Measurements from ENCODE around the gene PLEKHA7.
"Not testable (repeated sequence)": the region's sequence is repeated elsewhere in the genome, so short reads cannot be mapped to it uniquely, and the experiment has no call there.

PLEKHA7 gene

DNA sequence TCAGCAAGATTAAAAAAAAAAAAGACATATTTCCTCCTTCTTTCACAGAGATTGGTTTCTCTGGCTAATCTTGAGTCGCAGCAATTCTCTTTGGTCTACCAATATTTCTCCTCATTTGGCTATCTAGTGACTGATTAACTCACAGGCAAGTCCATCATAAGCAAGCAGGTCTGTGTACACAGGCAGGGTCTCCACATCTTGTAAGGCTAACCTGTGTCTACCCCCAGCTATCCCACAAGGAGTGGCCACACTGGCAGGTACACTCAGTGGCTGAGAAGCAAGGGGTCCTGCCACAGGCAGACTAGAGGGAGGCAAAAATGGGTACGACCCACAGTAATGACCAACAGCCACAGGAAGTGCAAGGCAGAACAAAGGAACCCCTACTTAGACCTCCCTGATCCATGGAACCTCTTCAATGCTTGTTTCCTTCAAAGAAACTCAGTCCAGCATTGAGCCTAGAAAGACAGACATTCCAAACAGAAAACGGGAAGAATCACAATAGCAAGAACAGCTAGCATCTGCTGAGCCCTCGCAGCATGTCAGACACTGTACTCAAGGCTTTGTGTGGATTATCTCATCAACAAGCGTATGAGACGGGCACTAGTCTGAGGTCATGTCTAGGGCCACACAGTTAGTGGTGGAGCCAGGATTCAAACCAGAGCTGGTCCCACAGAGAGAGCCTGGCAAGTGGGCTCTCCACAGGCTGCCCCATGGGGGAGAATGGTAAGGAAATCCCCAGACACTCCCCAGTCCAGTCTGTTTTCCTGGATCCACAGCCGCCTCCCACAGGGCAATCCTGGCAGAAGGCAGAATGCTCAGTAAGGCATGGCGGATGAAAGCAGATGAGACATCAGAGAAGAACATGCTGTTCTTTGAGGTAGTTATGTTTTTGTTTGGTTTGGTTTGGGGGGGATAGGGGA is 34.3 kb downstream of the PLEKHA7 start:
- DNase-seq (ENCODE audit: low read depth in 2 of 2): no peak

DNA sequence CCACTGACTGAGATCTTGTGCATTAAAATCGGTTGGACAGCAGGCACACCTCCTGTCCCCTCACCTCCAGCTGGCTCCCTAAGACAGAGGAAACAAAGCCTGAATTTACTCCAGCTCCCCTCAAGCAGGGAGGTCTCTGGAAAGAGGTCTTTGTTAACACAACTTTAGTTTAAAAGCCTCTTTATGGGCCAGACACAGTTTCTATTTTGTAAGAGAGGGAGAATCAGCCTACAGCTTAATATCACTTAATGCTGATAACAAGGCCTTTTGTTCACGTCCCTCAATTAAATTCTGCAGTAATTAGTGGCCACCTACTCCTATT is 36.3 kb downstream of the PLEKHA7 start:
- no peak for DNase-seq (ENCODE audit: low read depth in 2 of 2)

DNA sequence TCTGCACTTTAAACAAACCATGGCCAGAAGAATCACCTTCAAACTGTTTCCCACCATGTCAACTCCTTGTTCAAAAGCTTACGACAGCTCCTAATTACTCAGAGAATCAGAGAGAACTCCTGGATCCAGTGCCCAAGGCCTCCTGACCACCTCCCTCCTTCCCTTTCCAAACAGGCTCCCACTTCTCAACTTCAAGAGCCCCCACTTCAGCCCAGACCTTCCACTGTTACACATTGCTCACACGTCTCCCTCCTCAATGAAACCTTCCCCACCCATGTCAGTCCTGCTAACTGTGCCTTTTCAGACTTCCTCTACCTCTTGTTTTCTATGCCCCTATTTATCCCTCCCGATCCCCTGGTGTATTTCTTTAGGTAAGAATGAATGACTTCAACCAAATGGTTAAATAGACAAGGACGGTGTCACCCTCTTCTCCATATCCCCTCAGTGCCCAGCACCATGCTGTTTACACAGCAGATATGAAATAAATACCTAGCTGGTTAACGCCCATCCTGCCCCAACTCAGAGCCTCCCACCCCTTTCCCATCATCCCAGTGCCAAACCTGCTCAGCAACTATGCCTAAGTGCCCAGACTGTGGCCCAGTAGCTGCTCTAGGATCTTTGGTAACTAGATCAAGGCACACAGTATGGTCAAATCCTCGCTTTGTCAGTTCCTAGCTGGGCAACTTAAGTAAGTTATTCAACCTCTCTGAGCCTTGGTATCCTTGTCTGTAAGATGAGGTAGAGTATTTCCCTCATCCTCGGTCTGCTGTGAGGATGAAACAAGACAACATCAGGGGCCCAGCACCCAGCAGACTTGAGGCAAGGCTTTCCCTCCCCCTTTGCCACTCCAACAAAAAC is 36.8 kb downstream of the PLEKHA7 start:
- DNase-seq (ENCODE audit: low read depth in 2 of 2): no peak

DNA sequence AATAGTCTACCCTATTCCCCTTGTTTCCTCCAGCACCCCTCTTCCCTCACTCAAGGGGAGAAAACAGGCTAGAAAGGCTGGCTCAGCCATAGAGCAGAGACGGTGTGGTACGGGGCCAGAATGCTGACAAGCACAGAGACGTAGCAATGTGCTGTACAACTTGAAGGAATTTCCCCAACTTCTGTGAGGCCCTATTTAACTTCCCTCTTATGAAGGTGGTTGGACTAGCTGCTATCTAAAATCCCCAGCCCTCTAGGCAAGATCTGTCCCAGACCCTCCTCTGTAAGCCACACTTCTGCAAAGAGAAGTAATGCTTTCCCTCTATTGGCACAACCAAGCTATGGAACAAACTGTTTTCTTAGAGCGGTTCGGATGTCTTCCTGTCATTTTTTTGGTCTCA is 37.8 kb downstream of the PLEKHA7 start:
- no peak for DNase-seq (ENCODE audit: low read depth in 2 of 2)

DNA sequence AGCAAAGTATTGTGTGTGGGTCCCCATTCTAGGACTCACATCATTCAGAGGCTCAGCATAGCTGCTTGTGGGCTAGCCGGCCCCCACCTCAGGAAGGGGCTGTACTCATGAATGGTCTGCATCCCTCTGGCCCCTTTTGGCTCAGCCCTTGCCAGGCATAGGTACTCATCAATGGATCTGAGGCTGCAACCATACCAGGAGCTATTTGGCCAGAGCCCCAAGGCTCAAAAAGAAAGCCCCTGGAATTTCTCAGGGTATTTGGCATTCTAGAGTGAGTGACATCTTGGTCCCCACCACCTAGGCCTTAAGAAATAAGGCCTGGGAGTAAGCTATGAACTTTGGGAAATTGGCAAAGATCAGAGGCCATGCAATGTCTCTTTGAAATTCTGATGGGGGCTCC is 38.3 kb downstream of the PLEKHA7 start:
- no peak for DNase-seq (ENCODE audit: low read depth in 2 of 2)

DNA sequence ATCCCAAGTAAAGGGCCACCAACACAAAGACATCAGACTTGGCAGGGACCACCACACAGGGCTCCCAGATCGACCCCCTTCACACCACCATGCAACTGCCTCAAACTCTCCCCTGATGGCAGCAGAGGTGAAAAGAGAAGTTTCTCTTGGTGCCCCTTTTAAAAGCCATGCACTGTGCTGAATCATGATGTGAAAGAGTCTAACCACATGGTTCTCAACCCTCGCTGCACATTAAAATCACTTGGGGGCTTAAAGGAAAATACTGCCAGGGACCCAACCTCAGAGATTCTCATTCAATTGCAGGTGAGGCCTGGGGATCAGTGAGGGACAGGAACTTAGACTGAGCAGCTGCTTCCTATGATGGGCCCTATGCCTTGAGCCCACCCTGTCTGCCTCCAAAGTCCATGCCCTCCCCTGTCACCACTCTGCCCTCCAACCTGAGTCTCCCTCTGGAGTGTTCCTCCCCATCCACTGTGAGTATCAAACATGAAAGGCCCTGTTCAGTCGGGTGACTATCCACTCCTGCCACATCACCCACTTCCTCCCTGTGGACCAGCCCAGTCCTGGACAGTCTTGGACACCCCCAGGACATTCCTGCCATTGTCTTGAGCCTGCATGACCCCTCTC is 40.8 kb downstream of the PLEKHA7 start:
- DNase-seq (ENCODE audit: low read depth in 2 of 2): no peak

DNA sequence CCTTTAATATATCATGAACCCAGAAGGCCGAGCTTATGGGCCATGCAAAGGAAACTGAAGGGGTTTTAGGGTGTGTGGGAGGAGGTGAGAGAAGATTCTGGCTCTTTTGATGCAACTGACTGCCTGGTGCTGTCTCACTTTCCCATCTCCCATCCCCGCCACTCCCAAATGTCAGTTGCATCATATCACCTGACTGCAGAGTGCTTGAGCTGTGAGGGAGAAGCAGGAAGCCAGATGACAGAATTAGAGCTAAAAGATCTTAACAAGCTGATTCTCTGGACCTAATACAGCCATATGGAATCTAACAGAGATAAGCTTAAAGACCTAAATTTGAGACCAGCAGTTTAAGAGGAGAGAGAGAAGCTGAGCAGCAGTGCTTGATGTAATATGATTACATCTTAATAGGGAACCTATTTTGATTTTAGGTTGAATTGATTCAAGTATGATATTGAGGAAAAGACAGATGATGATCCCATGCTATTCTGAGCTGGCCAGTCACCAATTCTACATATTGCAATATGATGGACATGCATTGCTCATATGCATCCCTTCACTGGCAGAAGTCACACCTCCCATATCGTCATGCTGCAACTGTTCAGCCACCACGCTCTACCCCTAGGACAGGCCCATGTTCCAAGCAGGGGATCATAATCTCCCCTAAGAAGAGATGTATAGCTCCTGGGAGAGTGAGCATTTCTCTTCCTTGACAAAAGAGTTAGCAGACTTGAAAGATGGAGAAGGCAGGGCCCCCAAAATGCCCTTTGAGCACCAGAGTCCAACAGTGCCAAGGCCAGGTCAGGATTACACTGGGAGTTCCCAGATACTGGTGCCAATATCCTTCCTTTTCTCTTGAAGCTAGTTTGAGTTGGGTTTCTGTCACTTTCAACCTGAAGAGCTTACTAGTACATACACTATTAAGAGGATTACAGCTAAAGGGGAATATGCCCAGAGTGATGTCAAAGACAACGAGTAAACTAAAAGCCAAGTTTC is 44.9 kb downstream of the PLEKHA7 start:
- no peak for DNase-seq (ENCODE audit: low read depth in 2 of 2)

DNA sequence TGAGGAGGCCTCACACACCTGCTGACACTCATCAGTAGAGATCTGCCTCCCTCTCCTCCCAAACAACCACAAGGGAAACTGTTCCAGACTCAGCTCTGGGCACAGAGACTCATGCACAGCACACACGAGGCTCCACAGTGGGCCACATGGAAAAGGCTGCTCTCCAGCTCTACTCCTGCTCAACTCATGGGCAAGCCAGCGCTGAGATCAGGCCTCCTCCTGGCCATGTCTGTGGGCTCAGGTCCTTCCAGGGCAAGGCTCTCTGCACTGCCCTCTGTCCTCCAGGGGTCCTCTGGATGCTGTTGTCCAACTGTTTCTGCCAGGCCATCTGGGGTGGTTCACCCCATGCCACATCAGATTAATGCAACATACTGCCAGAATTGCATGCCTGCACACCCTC is 46.0 kb downstream of the PLEKHA7 start:
- DNase-seq (ENCODE audit: low read depth in 2 of 2): no peak

DNA sequence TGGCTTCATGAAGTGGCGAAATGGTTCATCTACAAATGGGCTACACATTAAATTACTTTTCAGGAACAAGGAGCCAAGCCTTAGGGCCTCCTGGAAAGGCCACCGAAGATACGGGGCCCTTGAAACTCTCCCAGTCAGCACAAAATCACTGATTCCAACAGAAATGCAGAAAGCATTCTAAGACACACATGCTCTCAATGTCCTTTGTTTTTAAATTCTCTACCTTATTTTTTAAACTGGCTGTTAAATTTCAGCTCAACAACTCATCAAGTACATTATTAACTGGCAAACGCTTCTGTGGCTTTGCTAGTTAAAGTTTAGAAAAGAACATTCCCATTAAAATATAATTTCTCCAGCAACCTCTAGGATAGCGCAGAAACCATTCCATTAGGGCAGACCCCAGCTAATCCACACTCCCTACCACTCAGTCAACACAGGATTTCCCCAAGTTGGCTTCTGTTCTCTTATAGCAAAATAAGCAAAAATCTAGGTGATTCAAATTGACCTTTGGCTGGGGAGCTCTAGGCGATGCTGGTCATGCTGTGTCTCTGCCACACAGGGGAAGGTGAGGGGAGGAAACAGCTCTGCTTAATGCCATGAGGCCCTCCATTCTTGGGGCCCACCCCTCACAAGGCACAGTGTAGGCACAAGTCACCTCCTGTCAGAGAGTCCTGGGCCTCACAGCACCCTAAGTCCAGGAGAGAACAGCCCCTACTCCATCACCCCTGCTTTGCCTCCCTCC is 47.1 kb downstream of the PLEKHA7 start:
- DNase-seq (ENCODE audit: low read depth in 2 of 2): no peak

DNA sequence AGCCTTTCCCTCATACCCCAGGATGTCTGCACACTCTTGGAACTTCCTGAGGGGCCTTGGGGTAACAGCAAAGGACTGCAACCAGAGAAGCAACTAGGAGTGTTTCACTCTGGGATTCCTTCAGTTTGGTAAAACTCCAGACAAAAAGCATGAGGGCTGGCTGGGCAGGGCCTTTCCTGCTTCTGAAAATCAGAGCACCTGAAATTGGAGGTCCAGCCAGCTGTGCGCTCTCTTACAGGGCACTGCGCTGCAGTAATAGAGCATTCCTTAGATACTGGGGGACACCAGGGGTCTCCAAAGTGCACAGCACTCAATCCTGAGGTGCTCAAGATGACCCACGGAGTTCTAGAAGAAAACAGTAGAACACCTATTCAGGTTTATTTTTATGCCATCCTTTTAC is 49.7 kb downstream of the PLEKHA7 start:
- no peak for DNase-seq (ENCODE audit: low read depth in 2 of 2)

DNA sequence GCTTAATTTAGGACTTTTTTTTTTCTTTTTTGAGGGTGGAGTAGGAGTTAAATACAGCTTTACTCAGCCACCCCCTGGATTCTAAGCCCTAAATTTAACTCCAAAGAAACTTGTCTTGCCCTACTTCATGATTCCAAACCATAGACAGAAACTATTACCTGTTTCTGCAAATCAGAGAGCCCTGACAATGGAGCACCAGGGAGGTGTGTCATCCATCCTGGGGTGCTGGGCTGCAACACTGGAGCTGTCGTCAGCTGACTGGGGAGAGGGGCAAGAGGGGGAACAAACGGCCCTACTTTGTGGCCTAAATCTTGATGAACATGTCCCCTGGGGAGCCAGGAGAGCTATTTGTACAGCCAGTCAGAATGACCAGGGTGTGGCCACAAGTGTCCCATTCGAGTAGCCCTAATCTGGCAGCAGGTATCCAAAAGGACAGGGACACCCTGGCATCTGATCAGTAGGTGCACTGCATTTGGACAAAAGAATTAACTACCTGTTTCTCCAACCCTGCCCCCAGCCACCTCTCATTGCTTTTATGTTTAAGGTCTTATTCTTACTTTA is 50.8 kb downstream of the PLEKHA7 start:
- DNase-seq (ENCODE audit: low read depth in 2 of 2): no peak

DNA sequence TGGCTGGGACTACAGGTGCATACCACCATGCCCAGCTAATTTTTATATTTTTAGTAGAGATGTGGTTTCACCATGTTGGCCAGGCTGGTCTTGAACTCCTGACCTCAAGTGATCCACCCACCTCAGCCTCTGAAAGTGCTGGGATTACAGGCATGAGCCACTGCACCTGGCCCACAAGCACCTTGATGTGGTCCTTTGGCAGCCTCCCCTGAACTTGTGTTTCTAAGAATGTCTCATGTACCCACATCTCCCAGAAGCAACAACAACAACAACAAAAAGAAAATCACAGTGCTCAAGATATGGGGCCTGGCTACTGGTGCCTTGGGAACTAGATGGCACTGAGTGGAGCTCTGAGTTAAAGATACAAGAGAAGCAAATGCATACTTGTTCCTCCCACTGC is 51.6 kb downstream of the PLEKHA7 start:
- not testable (repeated sequence) for DNase-seq (ENCODE audit: low read depth in 2 of 2)

DNA sequence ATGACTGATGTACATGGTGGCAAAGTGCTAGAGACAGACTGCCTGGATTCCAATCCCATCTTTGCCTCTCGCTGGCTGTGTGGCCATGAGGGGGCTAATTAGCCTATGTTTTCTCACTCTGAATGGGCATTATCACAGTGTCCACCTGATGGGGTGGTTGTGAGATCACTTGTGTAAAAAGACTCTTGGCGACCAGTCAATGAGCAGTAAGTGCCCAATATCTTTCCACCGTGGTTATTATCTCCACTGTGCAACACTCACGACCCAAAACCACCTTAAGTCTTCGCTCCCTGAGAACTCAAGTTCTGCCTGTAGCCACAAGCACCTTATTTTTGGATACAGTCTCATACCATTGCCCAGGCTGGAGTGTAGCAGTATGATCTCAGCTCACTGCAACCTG is 52.1 kb downstream of the PLEKHA7 start:
- no peak for DNase-seq (ENCODE audit: low read depth in 2 of 2)

DNA sequence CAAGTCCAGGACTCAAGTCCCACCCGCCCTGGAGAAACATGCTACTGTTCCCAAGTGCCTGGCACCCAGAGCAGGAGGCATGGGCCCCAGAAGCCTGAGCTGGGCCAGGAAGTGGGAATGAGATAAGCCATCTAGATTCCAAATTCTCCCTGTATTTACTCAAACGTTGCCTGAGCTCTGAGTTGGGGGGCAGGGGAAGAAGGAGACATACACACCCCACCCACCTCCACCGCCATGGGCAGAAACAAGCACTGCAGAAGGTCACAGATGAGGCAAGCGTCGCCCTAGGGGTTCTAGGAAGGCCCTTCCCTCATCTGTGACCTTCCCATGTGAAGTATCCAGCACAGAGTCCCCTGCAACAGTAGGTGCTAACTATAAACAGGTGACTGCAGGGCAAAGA is 54.0 kb downstream of the PLEKHA7 start:
- no peak for DNase-seq (ENCODE audit: low read depth in 2 of 2)

DNA sequence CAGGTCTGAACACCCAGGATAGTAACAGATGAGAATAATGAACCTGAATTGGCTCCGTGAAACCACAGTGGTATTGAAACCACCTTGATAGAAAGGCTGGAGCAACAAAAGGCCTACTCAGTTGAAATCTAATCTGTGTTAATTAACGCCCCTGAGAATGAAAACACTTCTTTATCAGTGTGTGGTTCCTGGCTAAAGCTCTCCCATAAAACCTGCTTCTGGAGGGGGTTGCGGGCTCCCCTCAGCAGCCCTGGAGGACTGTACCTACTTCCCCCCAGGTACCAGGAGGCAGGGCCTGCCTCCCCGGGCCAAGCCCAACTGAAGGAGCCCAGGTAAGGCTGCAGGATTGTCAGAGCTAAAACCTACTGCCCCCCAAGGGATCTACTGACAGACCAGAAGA is 54.6 kb downstream of the PLEKHA7 start:
- DNase-seq (ENCODE audit: low read depth in 2 of 2): no peak

DNA sequence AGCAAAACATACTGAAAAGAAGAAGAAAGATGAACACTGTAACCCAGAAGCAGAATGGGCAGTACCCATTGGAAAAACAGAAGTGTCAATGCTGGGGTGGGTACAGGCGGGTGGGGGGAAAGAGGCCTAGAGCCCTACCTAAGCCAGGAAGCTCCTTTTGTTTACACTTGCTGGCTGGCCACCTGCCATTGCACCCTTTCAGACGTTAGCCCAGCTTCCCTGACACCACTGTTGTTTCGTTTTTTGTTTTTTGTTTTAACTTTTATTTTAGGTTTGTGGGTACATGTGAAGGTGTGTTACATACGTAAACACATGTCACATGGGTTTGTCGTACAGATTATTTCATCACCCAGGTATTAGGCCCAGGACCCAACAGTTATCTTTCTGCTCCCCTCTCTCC is 55.4 kb downstream of the PLEKHA7 start:
- DNase-seq (ENCODE audit: low read depth in 2 of 2): no peak

DNA sequence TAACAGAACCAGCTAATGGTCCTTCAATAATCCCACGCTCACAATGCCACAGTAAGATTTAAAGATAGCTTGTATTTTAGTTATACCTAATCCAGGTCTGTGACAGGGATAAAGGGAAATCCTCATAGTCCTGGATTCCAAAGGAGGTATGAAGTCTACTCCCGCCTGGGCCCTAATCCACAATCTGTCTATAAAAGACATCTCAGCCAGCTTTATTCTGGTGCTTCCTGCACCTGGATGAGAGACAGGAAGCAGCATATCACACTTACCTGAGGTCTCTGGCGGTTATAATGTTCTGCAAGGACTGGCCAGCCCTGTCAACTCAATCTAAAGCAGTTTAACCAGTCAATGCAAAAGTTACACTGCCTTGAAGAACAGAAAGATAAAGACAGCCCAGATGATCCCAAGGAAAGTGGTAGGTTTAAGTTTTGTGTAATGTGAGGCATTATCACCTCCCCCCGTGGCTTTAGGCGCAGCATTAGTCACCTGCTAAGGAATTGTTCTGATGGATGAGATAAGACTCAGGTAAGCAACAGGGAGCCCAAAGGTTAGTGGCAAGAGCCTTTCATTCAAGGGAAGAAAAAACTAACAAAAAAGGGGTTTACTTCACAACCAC is 57.6 kb downstream of the PLEKHA7 start:
- DNase-seq (ENCODE audit: low read depth in 2 of 2): no peak

DNA sequence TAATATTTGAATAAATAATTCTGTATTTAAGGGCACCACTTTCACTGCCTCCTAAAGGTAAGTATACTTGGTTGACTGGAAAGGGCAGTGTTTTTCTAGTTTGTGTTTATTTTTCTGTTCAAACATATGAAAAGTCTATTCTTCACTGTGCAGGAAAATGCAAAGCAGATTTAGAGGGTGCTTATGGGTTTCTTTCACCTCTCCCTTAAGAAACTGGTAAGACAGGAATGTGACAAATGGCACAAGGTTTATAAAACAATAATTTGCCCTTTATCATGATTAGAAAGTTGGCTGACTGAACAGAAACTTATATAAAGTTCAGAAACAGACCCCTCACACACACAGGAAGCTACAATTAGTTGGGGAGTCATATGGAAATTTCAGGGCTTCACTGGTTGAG is 60.6 kb downstream of the PLEKHA7 start:
- DNase-seq (ENCODE audit: low read depth in 2 of 2): no peak

DNA sequence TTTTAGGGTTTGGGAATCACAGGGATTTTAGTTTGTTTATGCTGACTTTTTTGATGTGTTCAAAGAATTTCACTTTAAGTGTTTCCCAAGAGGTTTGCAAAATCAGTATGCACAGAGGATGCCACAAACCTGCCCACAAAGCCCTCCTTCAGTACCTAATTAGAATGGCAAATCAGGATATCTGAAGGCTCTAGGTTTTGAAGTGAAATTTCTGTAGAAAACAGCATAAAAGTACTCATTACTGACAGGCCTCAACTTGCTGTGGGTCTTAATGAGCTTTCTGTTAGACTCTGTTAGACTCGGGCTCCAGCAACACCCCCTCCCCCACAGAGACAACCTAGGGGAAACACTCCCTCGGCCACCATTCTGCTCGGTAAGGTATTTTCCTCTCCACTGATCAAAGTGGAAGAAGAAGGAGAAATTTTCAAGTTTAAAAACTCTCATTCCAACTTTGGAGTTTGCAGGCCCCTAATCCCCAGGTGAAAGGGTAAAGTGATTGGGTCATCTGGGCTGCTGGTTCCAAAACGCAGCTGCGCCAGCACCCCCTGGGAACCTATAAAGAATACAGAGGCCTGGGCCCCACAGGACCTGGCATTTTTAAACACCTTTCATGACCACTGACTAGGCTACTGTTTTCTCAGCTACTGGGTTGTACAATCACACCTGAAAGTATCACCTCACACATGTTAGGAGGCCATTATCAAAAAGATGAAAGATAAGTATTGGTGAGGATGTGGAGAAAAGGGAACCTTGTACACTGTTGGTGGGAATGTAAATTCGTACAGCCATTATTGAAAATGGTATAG is 67.5 kb downstream of the PLEKHA7 start:
- DNase-seq (ENCODE audit: low read depth in 2 of 2): no peak

All from fibroblast of skin of left quadriceps (primary cell).